Measurements from ENCODE around the gene PRKAR2B.
"Not testable (repeated sequence)": the region's sequence is repeated elsewhere in the genome, so short reads cannot be mapped to it uniquely, and the experiment has no call there.

PRKAR2B gene

DNA sequence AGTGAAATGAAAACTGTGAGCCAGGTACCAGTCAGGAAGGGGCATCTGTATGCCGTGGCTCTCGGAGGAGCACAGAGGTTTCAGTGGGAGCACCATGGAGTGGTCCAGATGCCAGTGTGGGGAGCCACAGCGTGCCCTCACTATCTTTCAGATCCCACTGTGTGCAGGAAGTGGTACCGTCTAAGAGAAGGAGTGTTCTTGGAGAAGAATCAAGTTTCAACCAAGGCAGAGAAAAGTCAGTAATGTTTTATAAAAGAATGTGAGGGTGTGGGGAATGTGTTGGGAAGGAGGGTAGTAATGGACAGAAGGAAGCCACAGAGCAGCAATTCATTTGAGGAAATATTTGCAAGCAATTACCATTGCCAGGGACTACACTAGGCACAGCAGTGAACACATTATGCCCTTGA lies 35.6 kb downstream of the PRKAR2B start:
- DNase-seq, result no peak

DNA sequence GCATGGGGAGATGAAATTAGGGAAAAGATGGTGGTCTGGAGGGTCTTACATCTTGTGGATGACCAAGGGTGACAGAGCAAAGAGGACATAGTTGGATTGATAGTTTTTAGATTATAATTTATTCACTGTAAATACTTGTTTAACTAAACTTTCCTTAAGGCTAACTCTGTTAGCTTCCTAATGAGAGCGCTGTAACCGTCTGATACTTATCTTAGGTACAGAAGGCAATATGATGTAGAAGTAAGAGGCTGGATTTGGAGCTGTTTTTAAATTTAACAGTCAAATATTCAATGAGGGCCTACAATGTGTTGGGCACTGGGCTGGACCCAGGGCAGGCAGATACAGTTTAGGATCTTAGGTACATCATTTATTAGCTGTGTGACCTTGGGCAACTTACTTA lies 36.0 kb downstream of the PRKAR2B start:
- DNase-seq, result no peak

DNA sequence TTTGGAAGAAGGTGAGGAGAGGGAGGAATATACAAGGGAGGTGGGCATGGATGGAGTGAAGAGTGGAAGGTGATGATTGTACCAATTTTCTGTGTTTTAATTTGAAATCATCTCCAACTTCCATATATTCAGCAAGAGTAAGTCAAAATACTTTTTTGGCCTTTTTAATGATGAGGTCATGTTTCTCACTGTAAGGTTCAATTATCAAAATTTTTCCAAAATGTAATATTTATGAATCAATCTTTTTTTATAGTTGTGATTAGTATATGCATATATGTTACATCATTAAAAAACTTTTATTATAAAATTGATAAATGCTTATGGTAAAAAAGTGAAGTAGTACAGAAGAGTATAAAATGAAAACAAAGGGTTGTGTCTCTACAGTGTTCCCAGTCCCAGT lies 40.7 kb downstream of the PRKAR2B start:
- DNase-seq, result no peak

DNA sequence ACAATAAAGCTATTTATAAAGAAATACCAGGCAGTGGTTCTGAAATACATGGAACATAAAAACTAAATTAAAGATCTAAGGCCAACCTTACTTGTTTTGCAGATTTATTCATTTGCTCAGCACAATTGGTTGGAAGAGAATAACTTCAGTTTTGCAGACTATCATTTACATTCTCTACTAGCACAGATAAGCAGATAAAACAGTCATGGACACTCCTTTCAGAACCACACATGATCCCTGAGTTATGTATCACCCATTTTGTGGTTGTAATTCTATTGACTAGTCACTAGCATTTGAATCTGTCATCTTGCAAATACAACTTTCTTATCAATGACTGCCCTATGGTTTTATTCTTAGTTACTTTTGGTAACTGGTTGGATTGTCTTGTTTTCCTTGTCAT lies 45.1 kb downstream of the PRKAR2B start:
- no peak for DNase-seq

DNA sequence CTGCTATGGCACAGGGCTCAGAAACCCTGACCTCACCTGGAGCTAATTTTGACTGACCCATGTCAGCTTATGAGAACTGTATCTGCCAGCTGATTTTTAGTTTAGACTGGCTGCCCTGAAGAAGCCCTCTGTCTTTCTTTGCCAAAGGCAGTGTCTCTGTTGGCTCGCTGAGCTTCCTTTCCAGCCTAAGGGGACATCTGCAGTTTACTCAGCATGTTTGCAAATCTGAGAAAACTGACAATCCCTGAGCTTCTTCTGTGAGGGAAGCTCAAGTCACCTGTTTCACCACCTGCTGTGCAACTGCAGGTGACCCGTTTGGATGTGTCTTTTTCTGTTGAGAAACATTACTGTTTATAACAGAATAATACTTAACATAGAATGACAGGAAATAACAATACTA lies 46.0 kb downstream of the PRKAR2B start:
- no peak for DNase-seq

DNA sequence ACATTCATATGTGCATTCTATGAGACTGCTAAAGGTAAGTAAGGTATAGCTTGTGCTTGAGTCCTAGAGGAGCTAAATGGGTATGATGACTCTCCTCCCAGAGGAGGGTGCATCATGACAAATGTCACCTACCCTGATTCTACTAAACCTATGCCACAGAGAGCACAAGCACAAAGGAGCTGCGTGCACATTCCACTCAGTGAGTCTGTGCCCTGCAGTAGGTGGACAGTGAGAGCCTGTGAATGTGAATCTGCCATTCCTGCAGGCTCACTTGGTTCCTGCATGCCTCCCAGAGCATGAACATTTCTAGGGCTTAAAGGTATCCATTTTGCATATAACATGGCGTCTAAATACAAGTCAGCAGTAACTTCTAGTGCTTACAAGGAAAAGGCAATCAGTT lies 46.8 kb downstream of the PRKAR2B start:
- no peak for DNase-seq

DNA sequence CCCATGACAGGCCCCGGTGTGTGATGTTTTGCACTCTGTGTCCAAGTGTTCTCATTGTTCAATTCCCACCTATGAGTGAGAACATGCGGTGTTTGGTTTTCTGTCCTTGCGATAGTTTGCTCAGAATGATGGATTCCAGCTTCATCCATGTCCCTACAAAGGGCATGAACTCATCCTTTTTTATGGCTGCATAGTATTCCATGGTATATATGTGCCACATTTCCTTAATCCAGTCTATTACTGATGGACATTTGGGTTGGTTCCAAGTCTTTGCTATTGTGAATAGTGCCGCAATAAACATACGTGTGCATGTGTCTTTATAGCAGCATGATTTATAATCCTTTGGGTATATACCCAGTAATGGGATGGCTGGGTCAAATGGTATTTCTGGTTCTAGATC lies 49.2 kb downstream of the PRKAR2B start:
- not testable (repeated sequence) for DNase-seq

DNA sequence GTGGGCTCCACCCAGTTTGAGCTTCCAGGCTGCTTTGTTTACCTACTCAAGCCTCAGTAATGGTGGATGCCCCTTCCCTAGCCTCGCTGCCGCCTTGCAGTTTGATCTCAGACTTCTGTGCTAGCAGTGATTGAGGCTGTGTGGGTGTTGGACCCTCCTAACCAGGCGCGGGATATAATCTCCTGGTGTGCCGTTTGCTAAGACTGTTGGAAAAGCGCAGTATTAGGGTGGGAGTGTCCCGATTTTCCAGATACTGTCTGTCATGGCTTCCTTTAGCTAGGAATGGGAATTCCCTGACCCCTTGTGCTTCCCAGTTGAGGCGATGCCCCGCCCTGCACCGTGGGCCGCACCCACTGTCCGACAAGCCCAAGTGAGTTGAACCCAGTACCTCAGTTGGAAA lies 54.6 kb downstream of the PRKAR2B start:
- not testable (repeated sequence) for DNase-seq

DNA sequence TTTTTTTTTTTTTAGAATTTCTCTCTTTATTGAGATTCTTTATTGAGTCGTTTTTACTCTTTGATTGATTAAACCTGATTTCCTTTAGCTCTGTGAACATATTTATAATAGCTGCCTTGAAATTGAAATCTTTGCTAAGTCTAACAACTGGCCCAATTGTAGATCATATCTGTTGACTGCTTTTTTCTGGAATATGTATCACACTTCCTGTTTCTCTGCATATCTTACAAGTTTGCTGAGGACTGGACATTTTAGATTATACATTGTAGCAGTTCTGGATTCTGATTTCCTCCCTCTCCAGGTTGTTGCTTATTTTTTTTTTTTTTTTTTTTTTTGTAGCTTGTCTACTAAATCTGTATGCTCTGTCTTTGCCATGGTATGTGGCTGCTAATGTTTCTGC lies 56.3 kb downstream of the PRKAR2B start:
- DNase-seq, result no peak

DNA sequence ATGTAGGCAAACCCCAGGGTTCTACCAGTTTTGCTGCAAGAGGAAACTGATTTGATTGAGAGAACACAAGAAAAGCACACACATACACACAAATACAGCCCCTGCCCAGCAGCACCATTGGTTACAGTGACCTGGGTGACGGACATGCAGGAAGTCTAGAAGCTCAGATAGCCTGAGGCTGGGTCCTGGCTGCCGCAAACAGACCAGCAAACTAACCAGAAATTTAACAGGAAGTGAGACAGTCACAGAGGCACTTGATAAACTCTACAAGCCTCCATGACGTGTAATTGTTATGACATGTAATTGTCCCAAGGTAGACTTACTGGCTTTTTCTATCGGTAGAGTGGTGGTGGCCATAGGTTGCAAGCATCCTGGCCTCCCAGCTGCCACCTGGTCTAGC lies 58.9 kb downstream of the PRKAR2B start:
- DNase-seq, result no peak

DNA sequence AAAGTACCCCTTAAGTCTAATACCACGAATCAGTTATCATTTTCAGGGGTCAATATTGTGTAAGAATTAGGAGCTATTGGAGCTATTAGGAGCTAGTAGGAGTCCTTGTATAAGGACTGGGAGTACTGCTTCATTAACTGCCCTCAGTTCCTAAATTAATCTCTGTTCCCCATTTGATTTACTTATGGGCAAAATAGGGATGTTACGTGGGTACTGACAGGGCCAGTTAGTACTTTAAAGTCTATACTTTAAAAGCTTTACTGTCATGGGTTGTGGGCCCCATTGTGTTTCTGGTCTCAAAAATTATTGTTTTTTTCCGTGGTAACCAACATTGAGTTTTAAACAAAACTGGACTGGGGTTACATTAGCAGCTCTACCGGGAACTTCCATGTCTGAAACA lies 60.3 kb downstream of the PRKAR2B start:
- DNase-seq, result no peak

DNA sequence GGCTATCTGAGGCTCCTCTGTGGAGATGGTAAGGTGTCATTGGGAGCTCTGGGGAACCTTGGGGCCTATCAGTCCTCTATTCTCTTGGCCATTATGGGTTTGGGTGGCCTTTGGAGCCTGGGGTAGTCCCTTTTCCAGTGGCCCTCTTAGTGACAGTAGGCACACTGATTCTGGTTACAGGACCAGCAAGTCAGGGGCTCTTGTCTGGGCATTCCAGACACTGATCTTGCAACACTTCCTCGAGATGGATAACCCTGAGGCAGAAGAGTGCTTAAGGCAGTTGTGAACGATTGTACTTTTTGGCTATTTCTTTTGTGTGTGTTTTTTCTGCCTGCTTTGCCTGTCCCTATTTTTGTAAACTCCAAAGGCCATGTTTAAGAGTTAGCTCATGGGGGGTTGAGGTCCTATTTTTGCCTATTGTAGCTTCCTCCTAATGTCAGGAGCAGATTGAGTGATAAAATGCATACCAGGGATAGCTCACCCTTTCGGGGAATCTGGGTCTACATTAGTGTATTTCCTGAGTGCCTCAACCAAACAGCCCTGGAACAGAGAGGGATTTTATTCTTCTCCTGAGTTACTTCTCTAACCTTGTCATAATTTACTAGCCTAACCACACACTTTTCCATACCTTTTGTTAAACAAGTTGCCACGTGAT lies 61.2 kb downstream of the PRKAR2B start:
- no peak for DNase-seq

DNA sequence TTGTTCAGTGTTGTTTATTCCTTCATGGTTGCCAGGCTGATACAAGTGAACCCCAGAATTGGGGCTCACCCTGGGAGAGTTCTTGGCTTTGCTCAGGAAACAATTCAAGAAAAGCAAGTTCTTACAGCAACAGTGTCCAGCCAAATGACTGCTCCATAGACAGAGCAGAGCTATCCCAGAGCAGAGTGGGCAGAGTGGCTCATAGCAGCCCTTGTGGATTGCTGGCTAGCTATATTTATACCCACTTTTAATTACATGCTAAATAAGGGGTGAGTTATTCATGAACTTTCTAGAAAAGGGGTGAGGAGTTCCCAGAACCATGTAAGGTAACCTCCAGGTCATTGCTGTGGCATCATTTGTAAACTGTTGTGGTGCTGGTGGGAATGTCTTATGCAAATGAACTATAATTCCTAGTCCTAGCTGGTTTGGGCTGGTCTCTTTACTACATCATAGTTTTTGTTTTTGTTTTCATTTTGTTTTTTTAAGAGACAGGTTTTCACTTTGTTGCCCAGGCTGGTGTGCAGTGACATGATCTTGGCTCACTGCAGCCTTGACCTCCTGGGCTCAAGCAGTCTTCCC lies 64.4 kb downstream of the PRKAR2B start:
- no peak for DNase-seq

DNA sequence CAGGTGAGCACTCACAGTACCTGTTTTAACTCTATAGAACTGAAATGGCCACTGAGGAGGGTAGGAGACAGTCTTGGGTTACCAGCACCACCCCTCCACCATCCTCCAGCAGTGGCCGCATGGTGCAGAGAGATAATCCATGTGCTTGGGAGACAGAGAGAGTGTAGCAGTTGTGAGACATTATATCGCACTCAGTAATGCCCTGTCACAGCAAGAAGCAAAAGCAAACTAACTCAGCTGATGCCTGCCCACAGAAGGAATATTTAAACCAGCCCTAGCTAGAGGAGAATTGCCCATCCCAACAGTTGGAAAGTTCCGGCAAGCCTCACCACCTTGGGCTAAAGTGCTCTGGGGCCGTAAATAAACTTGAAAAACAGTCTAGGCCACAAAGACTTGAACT lies 65.5 kb downstream of the PRKAR2B start:
- DNase-seq, result no peak

DNA sequence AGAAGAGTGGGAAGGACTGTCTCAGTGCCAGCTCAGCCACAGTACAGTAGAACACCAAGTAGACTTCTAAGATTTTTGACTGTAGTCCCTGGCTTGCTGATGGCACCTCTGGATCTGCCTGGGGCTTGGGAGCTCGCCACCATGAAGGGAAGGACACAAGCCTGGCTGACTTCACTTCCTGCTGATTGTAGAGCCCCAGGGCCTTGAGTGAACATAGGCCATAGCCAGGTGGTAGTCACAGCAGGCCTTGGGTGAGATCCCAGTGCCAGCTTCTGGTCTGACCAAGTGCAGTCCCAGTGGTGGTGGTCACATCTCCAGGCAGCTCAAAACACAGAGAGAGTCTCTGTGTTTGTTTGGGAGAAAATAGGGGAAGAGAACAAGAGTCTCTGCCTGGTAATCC lies 66.7 kb downstream of the PRKAR2B start:
- no peak for DNase-seq

DNA sequence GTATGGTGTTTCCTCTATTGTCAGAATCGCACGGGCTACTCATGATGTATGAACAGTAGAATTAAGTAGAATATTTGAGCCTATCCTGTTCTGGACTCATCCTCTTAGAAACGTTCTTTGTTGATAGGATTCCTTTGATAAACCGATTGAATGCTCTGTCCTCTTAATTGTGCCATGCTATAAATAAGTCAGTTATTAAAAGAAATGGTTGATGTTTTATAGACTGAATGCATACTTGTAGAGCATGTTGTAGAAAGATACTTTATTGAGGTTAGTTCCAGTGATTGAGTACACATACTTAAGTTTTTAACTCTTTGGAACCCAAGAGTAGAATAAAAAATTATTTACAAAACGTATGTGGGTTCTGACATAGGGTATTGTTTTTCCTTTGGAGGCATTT lies 69.4 kb downstream of the PRKAR2B start:
- no peak for DNase-seq

DNA sequence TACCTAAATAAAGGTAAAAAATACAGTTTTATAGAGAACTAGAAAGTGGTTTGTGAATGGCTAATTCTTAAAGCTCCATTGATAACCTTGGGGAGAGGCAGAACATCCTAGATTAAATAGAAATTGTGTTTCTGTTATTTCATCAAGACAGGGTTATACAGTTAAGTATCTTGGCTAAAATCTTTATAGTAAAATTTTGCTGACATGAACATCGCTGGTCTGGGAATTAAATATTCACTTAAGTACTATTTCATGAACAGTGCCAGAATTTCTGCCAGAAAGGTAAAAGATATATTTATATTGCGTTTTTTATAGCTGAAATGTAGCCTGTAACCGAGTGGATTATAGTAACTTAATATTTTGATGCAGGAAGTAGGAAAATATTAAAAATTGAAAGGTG lies 70.6 kb downstream of the PRKAR2B start:
- no peak for DNase-seq

DNA sequence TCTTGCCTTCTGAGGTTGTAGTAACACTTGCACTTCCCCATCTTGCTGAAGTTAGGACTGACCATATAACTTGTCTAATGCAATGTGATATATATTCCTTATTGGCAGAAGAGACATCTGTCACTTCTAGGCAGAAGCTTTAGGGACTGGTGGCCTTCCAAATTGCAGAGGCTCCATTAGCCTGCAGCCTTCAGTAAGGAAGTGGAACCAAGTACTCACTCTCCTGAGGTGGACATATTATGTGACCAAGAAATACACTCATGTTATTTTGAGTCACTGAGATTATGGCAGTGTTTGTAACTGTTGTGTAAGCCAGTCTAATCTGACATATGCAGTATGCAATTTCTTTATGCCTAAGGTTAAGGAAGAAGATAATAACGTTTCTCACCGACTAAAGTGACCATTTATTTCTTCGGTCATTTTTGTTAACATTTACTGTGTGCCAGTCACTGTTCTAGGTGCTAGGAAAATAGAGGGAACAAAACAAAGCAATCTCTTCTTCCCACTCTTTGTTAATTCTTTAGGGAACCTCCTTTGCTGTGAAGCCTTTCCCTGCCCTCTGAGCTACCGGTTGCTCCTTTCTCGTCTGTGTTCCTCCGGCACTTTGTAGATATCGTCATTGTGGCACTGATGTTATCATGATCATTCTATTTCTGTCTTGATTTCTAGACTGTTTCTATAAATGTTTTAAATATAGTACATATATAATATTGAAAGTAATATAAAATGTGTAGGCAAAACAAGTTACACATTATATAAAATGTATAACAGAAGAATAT lies 71.4 kb downstream of the PRKAR2B start:
- no peak for DNase-seq

DNA sequence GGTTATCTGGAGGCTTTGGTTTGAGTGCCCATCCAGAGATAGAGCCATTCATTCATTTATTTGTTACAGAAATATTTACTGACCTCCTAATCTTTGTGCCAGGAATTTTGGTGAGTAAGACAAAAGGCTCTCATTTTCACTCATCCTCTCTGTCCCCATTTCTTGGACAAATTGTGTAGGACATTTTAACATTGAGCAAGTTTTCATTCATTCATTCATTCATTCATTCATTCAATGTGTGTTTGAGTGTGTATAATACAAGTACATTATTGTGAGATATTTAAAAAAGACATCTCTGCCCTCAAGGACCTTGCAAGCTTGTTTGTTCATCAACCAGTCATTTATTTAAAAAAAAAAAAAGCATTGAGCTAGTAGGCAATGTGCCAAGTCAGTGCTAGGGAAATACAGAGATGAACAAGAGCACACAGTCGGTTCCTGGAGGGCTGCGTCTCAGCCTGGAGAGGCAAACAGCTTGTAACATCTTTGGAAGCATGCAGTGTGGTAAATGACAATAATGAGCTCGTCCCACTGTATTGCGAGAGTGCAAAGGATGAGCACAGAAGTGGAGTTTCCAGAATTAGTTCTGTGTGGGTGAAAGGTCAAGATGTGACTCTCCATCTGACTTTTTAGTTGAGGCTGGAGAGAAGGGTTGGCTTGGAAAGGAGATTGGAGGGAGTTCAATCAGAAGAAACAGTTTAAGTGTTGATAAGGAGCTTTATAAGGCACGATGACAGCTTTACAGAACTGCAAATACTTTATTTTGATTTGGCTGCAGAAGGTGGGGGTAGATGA lies 73.8 kb downstream of the PRKAR2B start:
- DNase-seq, result no peak

DNA sequence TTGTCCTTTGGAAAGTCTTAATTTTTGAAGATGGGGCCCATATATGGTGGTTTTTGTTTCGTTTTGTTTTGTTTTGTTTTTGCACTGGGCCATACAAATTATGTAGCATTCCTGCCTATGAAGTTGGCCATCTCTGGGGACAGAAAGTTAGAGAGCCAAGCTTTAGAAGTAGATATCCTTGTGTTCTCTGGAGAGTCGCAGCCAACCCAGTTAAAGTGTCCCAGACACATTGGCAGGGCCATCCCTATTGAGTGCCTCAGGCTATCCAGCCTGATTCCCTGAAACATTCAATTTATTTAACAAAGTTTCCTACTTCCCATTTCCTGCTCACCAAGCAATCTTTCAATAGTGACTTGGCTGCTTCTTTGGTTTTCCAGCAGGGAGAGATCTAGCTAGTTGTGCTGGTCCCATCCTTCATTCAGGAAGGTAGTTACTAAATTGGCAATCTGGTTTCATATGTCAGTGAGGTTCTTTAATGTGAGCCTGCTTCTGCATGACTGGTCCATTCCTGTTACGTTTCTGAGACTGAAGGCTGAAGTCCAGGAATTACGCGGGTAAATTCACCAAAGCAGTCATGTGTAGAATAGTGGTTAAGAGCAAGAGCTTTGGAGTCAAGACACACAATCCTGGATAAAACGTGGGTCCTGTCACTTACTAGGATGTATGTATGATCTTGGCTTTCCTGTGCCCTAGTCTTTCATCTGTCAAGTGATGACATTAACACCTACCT lies 75.0 kb downstream of the PRKAR2B start:
- DNase-seq, result no peak

DNA sequence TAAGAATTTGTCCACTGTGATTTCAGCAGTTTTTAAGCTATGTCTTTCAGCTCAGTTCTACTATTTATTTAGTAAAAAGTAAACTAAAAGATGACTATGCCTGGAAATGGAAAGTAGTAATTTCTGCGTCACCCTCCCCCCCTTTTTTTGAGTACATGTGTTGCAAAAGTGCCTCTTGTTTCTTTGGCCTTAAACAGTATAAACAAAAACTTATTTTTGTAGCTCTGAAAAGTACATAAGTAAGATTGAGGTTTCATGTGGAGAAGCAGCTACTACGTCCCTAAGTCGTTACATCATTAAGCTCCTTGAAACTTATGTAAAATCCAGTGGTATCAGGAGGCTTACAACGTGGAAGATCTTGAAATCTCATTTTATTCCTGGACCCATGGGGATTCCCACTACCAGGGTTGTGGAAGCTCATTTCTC lies 78.0 kb downstream of the PRKAR2B start:
- no peak for DNase-seq

DNA sequence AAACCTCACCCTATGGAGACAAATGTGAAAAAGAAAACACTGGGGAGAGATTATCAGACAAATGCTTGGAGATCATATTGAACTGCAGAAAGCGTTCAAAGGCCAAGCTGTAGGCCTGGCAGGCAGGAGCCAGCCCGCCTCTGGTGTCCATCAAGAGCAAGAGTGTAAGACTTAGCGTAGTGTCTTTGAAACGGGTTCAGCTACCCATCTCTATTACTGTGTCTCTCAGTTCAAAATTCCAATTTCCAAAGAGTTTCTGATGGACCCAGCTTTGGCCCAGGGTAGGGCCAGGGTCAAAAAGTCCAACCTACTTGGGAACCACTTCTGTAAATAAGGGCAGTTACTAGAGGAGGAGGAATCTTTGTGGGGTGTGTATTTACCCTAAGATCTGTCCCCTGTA lies 78.9 kb downstream of the PRKAR2B start:
- DNase-seq, result no peak

DNA sequence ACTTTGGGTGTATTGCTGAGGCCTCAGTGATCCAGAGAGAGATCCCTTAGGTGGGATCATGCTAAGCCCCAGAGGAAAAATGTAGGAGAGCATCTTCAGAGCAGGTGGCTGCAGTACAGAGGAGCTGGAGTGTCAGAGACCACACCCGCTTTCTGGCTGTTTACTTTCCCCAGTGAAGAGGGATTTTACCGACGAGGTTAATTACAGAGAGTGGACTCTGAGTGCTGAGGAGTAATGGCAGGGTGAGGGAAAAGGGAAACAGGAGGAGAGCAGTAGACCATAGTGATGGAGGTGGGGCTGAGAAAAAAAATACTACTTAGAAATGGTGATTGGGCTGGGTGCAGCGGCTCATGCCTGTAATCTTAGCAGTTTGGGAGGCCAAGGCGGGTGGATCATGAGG lies 81.0 kb downstream of the PRKAR2B start:
- DNase-seq, result no peak
